Activated naive CD4-positive, alpha-beta T cell treated with Interleukin-2 at 50 U/mL for 16 hours (primary cell): ENCODE results near the gene TMEM253.

Experiments
- DNase-seq: peaks from one replicate; pipeline ENCODE4 v3.0.0-alpha.2; 2020

TMEM253 gene

DNA sequence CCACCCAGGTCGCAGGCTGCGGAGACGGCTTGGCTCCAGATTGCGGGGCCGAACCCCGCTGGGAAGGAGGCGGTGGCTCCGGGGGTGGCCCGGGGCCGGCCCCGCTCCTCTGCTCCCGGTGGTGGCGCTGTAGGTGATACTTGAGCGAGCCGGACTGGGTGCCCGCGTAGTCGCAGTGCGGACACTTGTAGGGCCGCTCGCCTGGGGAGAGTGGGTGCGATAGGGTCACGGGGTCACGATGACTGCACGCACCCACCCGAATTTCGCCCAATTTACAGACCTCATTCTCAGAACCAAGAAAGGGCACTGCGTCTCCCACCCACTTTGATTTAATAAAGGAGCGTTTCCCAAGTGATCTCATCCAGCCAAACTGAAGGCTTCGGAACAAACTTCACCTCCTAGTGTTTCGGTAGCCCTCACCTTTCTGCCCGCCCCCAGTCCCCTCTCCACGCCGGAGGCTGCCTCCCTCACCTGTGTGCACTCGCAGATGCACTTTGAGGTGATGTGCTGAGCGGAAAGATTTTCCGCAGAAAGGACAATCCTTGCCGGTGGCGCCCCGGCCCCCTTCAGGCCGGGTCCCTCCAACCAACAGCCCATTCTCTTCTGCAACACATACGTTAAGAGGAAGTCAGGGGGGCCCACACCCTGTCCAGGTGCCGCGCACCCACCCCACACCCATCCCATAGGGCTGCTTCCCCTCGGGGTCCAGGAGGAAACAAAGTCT is 9.8 kb upstream of the TMEM253 start:
- no peak for DNase-seq

DNA sequence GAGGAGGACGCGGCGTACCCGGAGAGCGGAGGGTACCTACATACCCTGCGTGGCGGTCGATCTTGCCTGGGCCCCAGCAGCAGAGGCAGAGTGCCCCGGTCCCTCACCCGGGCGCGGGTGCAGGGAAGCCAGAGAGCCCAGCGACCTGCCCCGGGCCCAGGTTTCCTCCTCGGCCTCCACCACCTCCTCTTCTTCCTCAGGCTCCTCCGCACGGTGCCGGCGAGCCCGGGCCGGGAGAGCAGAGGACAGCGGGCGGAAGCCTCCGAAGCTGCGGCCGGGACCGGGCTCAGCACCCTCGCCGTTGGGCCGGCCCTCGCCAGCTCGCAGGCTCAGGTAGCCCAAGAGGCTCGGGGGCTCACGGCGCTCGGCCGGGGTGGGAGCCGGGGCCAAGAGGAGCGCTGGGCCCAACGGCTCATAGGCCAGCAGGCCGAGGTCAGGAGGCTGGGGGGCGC is 9.0 kb upstream of the TMEM253 start:
- DNase-seq, result no peak

DNA sequence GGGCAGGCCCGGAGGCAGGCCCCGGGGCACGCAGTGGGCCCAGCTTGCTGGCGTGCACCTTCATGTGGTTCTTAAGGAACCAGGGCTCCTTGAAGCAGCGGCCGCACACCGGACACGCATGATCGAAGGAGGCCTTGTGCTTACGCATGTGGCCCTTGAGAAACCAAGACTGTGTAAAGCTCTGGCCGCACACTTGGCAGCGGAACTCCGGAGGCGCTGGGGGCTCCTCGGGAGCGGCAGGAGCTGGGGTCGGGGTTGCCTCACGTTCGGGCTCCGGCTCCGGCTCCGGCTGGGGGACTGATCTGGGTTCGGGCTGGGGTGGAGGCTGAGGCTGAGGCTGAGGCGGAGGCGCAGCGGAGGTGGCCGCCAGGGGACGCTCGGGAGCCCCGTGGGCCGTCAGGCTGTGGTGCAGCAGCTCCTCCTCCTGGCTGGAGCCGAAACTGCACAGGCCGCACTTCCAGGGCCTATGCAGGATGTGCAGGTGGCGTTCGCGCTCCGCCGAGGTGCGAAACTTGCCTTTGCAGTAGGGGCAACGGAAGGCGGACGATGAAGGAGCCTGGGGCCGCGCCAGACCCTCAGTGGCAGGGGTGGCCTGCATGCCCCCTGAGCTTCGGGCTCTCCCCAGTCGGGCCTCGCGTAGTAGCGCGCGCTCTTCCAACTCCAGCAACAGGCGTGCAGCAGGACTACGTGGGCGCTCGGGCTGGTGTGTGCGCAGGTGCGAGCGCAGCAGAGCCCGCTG is 8.4 kb upstream of the TMEM253 start:
- peak; percentile 92 for DNase-seq

DNA sequence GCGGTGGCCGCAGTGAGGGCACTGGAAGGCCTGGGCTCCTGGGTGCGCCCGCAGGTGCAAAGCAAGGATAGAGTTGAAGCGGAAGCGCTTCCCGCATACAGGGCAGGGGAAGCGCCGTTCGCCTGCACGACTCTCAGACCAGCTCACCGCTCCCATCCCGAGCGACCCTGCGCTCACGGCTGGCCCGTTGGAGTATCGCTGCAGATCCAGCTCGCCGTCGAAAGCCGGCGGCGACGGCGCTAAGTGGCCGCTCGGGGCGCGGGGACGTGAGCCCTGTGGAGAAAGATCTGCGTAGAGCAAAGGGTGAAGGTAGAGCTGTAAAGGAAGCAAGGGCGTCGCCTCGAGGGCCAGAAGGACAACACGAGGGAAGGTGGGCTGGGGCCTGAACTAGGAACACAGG is 7.8 kb upstream of the TMEM253 start:
- DNase-seq, result no peak

DNA sequence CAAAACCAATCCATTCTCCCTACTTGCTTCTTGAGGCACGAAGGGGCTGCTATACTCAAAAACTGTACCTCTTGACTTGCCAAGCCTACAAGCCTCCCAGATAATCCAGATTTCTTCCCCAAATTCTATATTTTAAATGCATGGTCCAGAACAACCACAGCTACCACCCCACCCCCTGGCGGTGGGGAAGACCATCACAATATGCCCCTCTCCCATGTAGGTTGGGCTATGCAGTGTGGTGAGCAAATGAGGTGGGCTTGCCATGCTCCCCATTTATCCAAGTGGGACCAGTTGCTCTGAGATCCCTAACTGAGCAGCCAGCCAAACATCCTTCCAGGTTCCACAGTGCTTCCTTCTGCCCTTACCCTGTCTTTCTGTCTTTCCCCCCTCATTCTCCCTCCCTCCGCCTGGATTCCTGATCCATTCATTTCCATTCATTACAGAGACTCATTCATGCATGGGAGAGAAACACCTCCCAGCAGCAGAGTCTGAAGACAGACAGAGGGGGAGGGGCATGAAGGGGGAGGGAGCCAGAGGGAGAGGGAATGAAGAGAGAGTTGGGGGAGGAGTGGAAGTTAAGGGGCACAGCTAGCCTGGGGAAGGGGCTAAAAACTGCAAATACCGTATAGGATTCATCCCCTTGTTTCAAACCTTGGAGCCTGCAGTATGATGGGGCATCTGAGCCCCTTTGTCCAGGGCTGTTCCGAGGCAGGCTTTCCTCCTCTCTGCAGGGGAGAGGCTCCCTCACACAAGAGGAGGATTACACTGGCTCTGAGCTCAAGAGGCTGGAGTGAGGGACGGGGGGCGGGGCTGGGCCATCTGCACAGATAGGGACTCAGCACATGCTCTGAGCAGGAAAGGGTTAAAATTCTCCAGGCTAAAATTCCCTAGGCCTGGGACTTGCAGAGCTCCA is 6.8 kb upstream of the TMEM253 start:
- DNase-seq, result no peak

DNA sequence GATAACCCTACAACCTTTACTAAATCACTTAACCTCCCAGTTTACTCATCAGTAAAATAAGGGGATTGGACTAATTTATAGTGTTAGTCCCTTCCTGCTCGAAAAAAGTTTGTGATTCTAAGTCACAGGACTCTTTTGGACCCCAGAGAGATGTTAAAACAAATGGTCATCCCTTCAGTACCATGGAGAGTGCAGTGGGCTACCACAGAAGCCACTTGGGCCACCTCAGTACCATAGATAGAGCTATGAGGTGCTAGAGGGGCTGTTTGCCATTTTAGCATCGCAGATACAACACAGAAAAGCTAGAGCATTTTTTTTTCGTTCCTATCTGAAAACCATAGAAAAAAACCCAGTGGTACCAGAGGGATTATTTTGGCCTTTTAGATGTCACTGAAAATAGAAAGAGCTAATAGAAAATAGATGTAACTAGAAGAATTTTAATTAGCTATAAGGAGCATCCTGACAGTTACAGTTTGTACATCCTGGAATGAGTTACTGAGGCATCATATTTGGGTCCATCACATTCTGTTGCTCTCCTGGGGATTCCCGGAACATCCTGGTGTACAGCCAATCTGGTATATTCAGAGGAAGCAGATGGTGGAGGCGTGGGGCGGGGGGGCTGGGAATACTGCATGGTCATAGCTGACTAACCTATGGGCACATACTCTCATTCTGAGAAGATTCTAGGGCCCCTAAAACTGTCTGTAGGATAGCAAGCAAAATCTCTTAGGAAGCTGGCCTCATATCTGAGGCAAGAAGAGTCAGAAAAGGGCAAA is 5.2 kb upstream of the TMEM253 start:
- no peak for DNase-seq

DNA sequence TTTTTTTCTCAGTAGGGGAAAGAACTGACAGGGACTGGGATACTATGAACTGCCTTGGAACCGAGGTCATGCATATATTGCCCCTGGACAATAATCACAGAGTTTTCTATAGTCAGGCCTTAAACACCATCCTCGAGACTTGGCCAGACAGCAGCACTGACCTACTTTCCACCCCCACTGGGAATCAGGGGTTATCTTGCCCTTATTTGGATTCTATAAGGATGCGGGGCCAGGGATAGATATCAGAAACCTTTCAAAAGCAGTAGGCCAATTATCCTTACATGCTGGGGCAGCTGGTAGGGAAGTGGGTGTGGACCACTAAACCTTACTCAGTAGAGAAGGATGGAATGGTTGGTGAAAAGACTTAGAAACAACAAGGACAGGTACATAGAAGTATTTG is 4.4 kb upstream of the TMEM253 start:
- DNase-seq, result no peak

DNA sequence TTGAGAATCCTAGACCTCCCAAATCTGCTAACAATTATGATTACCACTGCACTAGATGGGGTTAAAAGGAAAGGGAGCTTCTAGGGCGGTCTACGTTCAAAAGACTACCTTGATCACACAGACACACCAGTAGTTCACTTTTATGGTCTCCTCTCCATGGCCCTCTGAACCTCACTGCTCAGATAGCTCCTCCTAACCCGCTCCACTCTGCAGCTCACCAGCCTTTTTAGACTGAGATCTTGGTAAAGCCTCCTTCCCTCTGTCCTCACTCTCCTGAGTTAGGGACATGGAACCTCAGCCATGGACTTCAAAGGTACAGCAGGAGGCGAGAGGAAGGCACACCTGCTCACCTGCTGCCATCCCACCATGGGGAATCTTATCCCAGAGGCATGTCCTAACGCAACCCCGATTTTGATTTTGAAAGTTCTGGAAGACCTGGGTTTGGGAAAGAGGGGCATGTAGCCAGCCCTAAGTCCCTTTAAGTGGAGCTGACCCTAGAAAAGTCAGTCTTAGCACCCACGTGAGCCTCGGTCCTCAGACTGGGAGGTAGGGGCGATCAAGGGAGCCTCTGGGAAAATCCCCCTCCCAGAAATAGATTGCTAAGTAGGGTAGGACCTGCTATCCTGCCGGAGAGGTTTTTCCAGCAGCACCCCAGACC is 3.8 kb upstream of the TMEM253 start:
- DNase-seq, result no peak

DNA sequence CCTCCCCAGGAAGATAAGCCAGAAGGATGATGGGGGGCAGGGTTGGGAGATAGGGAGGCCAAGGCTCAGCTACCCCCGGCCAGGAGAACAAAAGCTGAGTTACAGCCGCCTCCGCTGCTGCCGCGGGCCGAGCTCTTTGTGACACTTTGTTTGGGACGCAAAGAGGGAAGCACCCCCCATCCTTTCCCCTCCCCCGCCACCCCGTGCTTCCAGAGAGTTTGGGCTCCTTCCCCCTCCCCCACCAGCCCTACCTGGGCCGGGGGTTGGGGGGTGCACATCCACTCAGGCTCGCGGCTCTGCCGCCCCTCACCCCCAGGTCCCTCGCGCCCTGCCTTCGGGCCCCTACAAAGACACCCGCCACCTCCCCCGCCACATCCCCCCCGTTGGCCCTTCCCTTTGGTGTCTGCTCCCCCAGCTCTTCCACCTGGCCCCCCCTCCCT is 3.2 kb upstream of the TMEM253 start:
- DNase-seq, result peak; percentile 15

DNA sequence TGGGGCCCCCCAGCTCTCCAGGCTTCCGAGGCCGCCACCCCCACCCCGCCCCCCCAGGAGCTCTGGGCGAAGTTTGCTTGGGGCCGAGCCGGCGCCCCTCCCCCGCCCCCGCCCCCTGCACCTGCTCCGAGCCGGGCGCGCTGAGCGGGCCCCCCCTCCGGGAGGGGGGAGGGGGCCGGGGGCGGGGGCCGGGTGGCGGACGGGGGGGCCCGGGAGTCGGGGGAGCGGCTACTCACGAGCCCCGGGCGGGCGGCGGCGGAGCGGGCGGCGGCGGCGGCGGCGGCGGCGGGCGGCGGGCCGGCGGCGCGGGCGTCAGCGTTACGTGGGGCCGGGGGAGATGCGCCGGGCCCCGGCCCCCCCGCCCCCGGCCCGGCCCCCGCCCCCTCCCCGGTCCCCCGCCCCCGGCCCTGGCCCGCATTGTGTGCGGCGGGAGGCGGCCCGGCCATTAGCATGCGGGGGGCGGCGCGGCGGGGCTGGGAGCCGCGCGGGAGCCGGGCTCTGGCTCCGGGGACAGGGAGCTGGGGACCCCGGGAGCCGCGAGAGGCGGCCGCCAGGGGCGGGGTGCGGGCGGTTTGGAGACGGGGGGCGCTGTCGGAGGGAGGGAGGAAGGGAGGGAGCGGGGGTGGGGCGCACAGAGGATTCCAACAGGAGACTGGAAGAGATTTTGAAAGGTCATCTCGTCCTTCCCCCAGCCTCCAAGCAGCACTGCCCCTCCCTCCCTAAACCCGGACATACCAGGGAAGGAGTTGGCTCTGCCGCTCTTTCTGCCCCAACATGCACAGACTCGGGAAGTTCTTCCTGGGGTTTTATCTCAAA is 2.6 kb upstream of the TMEM253 start, which contains the start of gene ZNF219:
ZNF219 (minus strand) TSS at position 580 of the 816 bp plus-strand sequence. CDS start 5,064 bp downstream, outside the sequence.
- peak; percentile 32 for DNase-seq

DNA sequence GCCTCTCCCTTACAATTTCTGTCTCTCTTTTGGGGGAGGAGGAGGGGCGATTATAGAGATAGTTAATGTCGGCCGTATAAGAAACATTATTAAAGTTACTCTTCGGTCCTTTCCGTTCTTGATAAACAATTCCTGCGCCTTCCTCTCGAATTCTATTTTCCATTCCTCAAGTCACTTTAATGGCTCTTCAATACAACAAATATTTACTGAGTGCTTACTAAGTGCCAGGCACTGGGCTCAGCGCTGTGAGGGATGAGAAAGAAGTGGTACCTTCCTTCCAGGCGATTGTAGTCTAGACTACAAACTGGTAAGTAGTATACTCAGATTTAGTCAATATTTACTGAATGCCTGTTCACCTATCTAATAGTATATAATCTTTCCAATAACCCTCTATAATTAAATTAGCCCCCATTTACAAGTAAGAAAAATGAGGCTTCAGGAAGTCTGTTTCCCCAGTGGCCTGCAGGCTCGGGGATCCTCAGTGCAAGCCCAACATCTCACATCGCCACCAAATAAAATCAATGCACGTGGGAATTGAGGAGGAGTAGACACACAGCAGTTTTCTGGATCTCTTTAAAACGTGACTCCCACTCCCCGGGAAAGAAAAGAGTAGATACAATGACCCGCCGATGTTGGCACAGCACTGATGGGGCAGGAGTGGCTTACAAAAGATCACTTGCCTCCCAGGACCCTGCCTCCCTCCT is 1.8 kb upstream of the TMEM253 start:
- DNase-seq, result no peak

DNA sequence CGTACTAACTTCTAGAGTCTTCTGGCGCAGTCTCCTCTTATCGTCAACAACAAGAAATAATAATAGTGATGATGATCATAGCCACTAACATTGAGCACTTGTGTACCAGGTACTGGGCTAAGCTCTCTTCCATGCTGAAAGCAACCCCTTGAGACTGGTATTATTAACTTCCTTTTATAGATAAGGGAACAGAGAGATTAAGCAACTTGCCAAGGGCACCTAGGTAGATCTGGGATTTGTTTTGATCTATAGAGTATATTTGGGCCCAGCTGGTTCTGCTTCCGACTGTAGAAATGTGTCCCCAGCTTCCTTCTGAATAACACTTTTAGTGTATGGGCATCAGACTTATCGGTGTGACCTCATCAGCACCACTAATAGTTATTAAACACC is 1.3 kb upstream of the TMEM253 start:
- DNase-seq, result no peak

DNA sequence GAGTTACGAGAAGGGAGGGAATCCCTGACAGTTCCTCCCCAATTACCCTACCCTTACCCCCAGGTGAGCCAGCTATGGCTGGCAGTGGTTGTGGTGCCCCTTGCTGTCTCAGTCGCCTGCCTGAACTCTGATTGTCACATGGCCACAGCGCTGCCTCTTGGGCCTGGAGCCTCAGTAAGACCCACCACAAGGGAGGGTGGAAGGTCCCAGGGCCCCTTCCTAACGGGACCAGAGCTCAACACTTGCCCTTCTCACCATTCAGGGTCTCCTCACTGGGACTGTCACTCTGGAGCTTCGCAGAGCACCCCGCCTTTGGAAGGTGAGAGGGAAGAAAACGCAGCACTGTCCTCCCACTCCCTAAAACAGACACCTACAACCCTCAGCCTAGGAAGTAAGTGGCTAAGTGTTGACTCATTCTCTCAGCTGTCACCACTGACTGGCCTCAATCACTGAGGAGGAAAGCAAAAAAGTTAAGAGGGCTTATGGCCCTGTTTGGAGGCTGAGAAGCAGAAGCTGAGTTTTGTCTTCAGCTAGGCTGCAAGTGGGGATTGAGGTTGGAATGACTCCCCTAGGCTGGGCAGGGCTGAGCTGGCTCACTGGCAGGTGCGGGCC is 1.0 kb downstream of the TMEM253 start:
- DNase-seq, result no peak

DNA sequence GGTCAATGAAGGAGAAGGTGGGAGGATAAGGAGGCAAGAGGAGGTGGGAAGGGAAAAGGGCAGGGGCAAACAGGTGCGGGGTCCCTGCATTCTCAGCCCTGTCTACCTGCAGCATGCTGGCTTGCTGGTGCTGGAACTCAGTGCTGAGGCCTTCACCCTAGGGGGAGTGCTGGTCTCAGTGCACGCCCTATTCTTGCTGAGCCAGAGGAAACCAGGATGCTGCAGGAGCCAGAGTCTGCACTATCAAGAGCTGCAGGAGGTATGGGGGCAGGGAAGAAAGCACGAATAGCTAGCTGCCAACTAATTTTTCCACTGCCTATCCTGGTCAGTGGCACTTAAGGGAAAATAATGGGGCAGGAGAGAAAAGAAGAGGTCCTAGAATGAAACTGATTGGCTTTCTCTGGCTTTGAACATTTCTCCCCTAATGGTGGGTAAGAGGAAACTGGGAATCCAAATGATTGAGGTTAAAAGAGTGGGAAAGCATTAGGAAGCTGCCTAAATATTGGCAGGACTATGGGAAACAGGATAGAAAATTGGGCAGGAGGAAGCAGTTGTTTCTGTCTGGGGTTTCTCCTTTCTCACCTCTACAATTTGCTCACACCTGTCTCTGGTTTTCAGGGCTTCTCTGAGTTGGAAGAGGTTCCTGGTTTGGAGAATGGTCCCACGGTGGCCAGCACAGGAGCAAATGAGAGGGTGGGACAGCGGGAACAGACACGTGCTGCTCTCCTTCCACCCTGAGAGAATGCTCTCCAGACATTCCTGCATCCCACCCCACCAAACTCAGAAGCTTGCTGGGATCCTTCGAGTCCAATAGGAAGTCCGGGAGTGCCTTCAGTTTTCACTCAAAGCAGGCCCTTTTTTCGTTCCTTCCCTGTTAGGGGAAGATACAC is 1.9 kb downstream of the TMEM253 start:
- no peak for DNase-seq

DNA sequence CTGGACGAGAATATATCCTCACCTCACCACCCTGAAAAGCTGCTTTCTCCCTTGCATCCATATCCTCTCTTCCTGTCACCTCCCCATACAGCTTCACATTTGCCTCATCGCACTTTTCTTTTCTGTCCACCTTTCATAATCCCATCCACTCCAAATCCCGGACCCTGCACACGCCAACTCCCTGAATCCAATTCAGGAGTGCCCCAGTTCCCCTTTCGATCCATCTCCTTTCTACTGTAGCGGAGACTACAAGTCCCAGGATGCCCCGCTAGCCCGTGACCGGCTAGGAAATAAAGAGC is 2.5 kb downstream of the TMEM253 start:
- no peak for DNase-seq

DNA sequence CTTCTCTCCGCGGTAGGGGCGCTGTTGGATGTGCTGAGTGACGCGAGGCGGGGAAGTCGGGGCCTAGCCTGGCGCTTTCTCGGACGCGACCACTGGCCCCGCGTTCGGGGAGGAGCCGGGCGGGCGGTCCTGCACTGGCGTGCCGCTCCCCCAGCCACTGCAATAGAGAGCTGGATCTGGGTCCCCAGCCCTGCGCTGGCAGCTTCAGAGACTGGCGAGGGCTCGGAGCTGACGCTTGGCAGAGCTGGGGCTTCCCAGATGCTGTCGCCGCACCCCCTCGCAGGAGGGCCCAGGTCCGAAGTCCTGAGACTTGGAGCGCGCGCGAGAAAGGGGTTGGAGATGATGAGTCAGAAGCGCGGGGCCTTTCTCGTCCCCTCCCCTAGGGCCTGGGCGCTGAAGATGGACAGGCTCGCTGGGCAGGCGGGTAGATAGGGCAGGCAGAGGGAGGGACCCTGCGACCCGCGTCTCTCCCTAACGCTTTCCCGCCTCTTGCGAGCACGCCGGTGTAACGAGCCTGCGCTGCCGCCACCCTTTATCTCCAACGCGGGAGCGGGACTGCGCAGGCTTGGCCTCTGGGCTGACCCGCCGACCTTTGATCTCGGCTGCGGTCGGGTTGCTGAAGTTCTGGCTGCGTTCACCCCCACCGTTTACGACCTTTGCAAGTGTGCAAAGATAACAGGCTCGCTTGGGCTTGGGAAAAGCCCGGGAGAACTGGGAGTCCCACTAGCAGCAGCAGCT is 3.0 kb downstream of the TMEM253 start:
- DNase-seq, result peak; percentile 95

DNA sequence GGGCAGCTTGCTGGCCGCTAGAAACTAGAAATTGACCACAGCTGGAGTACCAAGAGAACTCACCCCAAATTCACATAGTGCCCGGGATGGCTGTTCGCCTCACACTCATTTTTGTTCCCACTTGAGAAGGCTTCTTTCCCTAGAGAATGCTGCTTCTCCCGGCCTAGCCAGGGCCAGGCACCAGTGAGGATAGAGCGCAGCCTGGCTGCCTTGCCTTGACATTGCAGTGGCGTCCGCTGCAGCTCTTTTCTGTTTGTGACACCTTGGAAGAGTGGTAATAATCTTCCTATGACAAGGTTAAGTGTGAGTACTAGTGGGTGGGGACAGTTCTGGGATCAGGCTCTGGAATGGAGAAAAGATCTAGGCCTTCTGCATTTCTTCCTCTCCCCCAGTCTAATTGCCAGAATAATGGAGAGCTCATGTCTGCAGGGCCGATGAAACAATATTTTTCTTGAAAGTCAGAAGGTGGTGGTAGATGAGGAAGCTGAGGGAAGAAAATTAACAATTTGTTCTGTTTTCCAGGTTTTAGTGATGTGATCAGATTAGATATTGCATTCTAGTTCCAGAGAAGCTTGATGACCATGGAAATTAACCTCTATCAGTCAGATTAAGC is 3.7 kb downstream of the TMEM253 start:
- DNase-seq, result peak; percentile 69

DNA sequence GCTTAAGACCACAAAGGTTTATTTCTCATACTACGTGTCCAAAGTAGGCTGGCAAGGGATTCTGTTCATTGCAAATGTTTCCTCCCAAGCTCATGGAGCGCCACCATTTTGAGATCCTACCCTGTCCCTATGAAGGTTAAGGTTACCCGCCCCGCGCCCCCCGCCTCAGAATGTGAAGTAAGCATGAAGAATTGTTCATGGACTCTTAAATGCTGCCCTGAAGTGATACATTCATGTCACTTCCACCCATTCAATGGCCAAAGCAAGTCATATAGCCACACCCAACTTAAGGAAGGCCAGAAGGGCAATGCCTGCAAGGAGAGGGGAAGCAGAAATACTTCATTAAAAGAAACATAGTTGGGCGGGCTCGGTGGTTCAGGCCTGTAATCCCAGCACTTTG is 4.2 kb downstream of the TMEM253 start:
- DNase-seq, result no peak
